Neural crest cell (in vitro differentiated cells): ENCODE results near the gene ZNF787. TPM values are rescaled to one million over a fixed set of nuclear protein-coding genes. Genes with fewer than 3 reads are reported as not detected.
"Not testable (repeated sequence)": the region's sequence is repeated elsewhere in the genome, so short reads cannot be mapped to it uniquely, and the experiment has no call there.

Experiments
- DNase-seq: peaks from one replicate; pipeline ENCODE4 v3.0.0; 2021; ENCODE audit warnings: low read depth, mixed read lengths, low spot score
- H3K27ac Mint-ChIP-seq: one replicate; pipeline ENCODE4 v1.8.0; 2021; ENCODE audit warnings: mild to moderate bottlenecking, mixed read lengths; ENCODE audit not compliant: unreplicated experiment
- H3K27me3 Mint-ChIP-seq: 2 replicates; pipeline ENCODE4 v1.8.0; 2021; ENCODE audit warnings: low read depth, mild to moderate bottlenecking, mixed read lengths
- H3K36me3 Mint-ChIP-seq: 2 replicates; pipeline ENCODE4 v1.8.0; 2021; ENCODE audit warnings: low read depth, mild to moderate bottlenecking, mixed read lengths
- H3K4me1 Mint-ChIP-seq: 2 replicates; pipeline ENCODE4 v1.8.0; 2021; ENCODE audit warnings: mixed read lengths
- H3K4me3 Mint-ChIP-seq: one replicate; pipeline ENCODE4 v1.8.0; 2021; ENCODE audit warnings: mild to moderate bottlenecking, mixed read lengths
- H3K9me3 Mint-ChIP-seq: 2 replicates; pipeline ENCODE4 v1.8.0; 2021; ENCODE audit warnings: mixed read lengths
- total RNA-seq: library from RNA; stranded (reverse); gene quantifications from 2 replicates; pipeline ENCODE4 v1.2.1, GENCODE V29; 2021
- TF ChIP-seq, protein P1 (sequence below): fragments of 200-600 bp; sonication (generic); conservative IDR thresholded peaks from 2 replicates; pipeline ENCODE4 v1.5.0; 2021; ENCODE audit warnings: antibody characterized with exemption, mild to moderate bottlenecking

The ZNF787 gene
- total RNA-seq, 1 donor from 2014 or later = 48.1 TPM

DNA sequence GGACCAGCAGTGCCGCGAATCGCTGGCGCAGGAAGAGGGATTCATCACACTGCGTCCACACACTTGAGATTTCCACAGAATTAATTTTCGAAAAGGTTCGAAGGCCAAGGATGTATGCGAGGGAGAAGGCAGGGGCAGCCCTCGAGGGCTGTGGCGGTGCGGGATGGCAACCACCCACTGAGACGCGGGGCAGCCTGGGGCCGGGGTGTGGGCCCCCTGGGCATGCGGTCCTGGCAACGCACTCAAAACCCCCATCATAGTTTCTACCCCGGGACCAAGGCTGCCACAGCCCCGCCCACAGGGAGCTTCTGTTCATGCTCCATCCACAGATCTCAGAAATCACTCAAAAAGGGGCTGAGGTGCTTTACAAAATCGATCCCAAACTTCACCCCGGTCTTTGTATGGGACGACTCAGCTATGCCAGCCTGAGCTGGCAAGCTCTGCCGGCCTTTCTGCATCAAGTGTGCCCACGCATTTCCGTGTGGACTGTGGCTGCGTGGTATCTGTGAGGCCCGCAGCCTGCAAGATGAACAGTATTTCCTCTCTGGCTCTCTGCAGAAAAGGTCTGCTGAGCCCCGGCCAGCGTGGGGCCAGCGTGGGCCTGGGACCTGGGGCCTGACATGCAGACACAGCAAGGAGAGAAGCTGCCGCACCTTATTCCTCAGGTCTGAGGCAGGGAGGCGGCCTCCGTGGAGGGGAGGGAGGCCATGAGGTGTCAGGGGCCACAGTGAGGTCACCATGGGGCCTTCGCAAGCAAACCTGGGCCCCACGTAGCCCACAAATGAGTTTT is 19.2 kb downstream of the ZNF787 start:
- H3K27me3 Mint-ChIP-seq = no peaks in the 10 kb centered on the region
- H3K27ac Mint-ChIP-seq = no peak overlapping the region
- peaks cover 4% of the 10 kb centered on the region for H3K36me3 Mint-ChIP-seq
- DNase-seq = no peak
- H3K9me3 Mint-ChIP-seq = no peaks in the 10 kb centered on the region
- peaks cover 3% of the 10 kb centered on the region for H3K4me1 Mint-ChIP-seq
- TF ChIP-seq, protein P1, sequence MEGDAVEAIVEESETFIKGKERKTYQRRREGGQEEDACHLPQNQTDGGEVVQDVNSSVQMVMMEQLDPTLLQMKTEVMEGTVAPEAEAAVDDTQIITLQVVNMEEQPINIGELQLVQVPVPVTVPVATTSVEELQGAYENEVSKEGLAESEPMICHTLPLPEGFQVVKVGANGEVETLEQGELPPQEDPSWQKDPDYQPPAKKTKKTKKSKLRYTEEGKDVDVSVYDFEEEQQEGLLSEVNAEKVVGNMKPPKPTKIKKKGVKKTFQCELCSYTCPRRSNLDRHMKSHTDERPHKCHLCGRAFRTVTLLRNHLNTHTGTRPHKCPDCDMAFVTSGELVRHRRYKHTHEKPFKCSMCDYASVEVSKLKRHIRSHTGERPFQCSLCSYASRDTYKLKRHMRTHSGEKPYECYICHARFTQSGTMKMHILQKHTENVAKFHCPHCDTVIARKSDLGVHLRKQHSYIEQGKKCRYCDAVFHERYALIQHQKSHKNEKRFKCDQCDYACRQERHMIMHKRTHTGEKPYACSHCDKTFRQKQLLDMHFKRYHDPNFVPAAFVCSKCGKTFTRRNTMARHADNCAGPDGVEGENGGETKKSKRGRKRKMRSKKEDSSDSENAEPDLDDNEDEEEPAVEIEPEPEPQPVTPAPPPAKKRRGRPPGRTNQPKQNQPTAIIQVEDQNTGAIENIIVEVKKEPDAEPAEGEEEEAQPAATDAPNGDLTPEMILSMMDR = no peak
- no peak overlapping the region for H3K4me3 Mint-ChIP-seq

DNA sequence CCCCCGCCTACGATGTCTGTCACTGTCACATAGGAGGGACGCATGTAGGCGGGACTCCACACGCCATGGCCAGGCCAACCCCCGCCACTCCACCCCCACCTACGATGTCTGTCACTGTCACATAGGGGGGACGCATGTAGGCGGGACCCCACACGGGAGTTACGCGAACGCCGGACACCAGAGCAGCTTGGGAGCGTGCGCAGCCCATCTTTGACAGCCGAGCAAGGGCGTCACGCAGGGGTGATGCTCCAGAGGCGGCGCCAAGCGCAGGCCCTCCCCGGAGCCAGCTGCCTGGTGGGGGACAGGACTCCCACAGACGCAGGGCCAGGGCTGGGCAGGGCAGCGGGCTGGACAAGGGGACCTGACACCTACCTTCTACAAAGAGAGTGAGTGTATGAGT is 20.0 kb downstream of the ZNF787 start:
- H3K36me3 Mint-ChIP-seq = peaks cover 4% of the 10 kb centered on the region
- DNase-seq = no peak
- H3K9me3 Mint-ChIP-seq = no peaks in the 10 kb centered on the region
- H3K27ac Mint-ChIP-seq = no peak overlapping the region
- TF ChIP-seq, protein P1 = no peak
- no peak overlapping the region for H3K4me3 Mint-ChIP-seq
- H3K4me1 Mint-ChIP-seq = peaks cover 3% of the 10 kb centered on the region
- H3K27me3 Mint-ChIP-seq = no peaks in the 10 kb centered on the region

DNA sequence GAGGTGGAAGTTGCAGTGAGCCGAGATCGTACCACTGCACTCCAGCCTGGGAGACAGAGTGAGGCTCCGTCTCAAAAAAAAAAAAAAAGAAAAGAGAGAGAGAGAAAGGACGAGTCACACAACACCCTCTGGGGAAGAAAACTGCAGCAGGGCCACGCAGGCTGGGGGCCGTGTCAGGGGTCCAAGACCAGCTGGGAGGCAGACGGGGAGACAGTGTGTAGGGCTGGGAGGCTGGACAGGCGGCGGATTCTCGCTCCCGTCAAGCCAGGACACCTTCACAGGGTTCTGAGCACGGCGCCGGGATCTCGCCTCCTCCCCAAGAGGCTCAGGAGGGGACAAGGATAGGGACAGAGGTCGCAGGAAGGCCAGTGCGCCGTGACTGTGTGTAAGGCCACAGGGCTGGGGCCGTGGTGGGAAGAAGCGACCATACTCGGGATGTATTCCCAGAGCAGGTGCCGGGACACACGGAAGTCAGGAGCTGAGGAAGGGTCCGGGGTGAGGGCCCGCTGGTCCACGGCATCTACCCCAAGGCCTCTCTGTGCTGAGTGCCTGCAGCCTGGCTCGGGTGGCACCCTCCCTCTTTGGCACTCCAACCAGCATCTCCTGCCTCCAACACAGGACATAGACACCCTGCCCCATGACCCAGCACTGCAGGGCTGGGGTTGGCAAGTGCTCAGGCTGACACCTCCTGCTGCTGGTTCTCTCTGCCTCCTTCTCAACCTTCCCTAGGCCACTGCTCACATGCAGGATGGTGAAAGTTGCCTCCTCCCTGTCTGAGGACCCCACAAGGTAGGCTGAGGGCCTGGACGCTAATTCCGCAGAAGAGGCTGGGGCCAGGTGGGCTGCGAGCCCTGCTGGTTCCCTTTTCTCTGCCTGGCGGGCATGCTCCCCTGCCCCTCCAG is 21.2 kb downstream of the ZNF787 start:
- H3K27ac Mint-ChIP-seq = no peak overlapping the region

DNA sequence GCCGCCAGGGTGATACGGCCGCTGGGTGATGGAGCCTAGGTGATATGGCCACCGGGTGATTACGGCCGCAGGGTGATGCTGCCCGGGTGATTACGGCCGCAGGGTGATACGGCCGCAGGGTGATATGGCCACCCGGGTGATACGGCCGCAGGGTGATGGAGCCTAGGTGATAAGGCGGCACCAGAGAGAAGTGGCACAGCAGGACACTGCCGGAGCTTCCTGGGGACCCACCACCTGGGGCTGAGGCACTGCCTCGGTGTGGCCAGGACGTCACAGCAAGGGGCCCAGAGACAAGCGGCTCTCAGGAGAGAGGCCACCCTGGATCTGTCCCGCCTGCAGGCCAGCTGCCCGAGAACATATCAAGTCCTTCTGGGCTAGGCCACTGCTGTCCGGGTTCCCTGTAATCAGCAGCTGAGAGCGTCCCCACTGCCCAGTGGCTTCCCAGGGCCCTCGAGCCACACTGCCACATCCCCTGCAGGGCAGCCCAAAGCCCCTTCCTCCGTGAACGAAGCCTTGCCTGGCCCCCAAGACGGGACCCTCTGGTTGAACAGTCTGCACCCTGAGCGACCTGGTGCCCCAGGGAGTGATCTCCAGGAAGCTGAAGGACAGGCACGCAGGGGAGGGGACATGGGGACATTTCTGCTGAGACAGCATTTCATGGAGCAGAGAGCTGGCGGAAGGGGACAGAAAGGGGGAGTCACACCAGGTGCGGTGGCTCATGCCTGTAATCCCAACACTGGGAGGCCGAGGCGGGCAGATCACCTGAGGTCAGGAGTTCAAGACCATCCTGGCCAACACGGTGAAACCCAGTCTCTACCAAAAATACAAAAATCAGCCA is 22.1 kb downstream of the ZNF787 start:
- no peak for DNase-seq
- Mint-ChIP-seq H3K4me1 (no peaks in the 10 kb centered on the region), H3K36me3 (peaks cover 19% of the 10 kb centered on the region), H3K27me3 (no peaks in the 10 kb centered on the region), H3K9me3 (no peaks in the 10 kb centered on the region), H3K27ac (no peak overlapping the region), H3K4me3 (no peak overlapping the region)
- TF ChIP-seq, protein P1 = no peak

More for the DNA sequence above, 21.2 kb downstream of the ZNF787 start:
- DNase-seq = no peak
- no peaks in the 10 kb centered on the region for H3K27me3 Mint-ChIP-seq
- H3K36me3 Mint-ChIP-seq = peaks cover 13% of the 10 kb centered on the region
- peaks cover 3% of the 10 kb centered on the region for H3K4me1 Mint-ChIP-seq
- TF ChIP-seq, protein P1 = no peak
- H3K9me3 Mint-ChIP-seq = no peaks in the 10 kb centered on the region
- no peak overlapping the region for H3K4me3 Mint-ChIP-seq

DNA sequence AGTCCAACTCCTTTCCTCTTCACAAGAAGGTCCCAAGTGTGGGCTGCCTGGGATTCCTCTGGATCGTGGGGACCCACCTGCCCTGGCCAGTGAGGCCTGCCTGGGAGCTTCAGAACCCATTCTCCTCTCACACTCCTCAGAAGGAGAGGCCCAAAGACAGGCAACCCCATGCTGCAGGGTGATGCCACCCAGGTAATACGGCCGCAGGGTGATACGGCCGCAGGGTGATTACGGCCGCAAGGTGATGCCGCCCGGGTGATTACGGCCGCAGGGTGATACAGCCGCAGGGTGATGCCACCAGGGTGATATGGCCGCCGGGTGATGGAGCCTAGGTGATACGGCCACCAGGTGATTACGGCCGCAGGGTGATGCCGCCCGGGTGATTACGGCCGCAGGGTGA is 22.9 kb downstream of the ZNF787 start:
- H3K4me1 Mint-ChIP-seq, H3K4me3 Mint-ChIP-seq, DNase-seq, H3K27me3 Mint-ChIP-seq, H3K27ac Mint-ChIP-seq, H3K9me3 Mint-ChIP-seq: not testable (repeated sequence)
- H3K36me3 Mint-ChIP-seq = peaks cover 26% of the 10 kb centered on the region
